Stimulated activated CD8-positive, alpha-beta memory T cell treated with anti-CD3 and anti-CD28 coated beads, Interleukin-4, amount 100 ng/mL, for 1 hour (primary cell): ENCODE results near the gene INO80B.
"Not testable (repeated sequence)": the region's sequence is repeated elsewhere in the genome, so short reads cannot be mapped to it uniquely, and the experiment has no call there.

ENCODE experiments used
- DNase-seq, 2 donors: peaks; one replicate each; pipeline ENCODE4 v3.0.0-alpha.2; 2020; ENCODE audit warnings: low read depth in 2 of 2, low spot score in 1 of 2

INO80B gene

DNA sequence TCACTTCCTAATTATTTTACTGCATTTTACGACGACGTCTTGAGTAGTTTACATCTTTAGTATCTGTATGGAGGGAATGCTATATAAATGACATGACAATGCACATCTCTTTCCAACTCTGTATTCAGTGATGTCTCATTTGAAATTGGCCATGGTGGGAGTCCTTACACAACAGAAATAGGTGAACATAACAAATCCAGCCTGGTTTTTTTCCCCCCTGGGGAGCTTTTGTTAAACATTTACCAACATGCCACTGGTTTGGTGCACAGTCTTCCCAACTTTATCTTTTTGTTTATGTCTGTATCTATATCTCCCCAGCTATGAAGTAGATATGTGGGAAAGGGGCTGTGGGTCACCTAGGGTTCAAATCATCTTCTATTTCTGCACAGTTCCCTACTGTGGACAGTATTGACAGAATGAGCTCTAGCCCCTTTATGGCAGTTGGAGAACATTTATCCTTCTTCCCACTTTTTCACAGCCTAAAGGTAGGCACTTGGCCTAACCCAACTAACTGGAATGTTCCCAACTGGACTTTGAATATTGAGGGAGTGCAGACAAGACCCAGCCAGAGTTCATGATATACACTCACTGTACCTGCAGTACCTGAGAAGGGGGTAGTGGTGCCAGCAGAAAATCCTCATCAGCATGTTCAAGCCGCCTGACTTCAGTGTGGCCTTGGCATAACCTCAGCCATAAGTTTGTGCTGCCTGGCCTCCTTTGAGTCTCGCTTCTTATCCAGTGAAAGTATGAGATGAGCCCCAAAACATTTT is 7.5 kb upstream of the INO80B start:
- no peak for DNase-seq

DNA sequence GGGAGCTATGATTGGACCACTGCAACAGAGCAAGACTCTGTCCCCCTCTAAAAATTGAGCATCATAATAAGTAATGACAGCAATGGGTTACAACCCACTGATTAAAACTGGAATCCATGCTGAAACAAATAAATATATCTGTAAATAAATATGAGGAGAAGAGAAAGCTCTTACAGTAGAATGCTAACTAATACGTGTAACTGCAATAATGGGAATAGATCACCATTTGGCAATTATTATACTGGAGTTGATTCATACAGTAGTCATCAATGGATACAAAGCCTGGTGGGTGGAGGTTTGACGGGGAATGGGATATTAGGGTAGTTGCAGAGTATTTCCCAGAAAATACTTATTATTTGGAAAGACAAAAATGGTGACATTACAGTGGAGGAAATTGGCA is 6.1 kb upstream of the INO80B start:
- no peak for DNase-seq

DNA sequence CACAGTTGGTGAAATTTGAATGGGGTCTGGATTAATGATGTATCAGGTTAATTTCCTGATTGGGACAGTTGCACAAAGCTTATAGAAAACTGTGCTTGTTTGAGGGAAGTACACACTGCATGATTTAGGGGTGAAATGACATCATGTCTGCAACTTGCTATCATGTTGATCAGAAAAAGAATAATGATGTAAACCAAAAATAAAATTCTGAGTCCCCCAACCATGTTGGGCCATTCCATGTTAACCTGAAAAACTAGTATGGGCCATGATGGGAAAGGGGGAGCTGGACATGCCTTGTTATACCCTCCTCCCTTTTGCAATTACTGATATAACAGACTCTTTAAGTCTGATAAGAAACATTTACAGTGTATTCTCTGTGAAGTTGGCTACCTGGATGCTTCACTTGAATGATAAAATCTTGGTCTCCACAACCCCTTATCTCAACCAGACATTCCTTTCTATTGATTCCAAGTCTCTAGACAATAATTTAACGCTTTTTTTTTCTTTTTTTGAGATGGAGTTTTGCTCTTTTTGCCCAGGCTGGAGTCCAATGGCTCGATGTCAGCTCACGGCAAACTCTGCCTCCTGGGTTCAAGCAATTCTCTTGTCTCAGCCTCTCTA is 4.2 kb upstream of the INO80B start:
- no peak for DNase-seq

DNA sequence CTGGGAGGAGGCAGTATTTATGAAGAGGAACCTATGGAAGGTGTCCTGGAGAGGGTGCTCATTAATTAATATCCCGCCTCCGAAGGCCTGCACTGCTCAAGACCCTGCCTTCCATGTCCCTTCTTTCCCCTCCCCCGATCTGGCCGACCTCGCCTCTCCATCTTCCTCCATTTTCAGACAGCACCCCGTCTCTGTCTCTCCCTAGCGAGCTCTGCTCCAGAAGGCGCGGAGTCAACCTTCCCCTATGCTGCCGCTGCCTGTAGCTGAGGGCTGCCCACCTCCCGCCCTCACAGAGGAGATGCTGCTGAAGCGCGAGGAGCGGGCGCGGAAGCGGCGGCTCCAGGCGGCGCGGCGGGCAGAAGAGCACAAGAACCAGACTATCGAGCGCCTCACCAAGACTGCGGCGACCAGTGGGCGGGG is 2.3 kb downstream of the INO80B start:
- no peak for DNase-seq

DNA sequence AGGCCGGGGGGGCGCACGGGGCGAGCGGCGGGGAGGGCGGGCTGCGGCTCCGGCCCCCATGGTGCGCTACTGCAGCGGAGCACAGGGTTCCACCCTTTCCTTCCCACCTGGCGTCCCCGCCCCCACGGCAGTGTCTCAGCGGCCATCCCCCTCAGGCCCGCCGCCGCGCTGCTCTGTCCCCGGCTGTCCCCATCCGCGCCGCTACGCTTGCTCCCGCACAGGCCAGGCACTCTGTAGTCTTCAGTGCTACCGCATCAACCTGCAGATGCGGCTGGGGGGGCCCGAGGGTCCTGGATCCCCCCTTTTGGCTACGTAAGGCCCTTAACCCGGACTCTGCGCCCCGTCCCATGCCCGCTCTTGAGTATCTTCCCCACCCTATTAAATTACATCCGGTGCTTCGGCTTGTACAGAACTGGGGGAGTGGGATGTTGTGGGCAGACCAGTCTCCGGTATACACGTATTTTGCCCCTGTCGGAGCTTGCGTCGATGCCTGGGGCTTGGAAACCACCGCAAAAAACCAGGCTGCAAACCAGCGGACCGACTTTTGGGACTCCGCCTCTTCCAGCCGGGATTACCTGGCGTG is 2.8 kb downstream of the INO80B start:
- peak; percentile 60 to 72 for DNase-seq

DNA sequence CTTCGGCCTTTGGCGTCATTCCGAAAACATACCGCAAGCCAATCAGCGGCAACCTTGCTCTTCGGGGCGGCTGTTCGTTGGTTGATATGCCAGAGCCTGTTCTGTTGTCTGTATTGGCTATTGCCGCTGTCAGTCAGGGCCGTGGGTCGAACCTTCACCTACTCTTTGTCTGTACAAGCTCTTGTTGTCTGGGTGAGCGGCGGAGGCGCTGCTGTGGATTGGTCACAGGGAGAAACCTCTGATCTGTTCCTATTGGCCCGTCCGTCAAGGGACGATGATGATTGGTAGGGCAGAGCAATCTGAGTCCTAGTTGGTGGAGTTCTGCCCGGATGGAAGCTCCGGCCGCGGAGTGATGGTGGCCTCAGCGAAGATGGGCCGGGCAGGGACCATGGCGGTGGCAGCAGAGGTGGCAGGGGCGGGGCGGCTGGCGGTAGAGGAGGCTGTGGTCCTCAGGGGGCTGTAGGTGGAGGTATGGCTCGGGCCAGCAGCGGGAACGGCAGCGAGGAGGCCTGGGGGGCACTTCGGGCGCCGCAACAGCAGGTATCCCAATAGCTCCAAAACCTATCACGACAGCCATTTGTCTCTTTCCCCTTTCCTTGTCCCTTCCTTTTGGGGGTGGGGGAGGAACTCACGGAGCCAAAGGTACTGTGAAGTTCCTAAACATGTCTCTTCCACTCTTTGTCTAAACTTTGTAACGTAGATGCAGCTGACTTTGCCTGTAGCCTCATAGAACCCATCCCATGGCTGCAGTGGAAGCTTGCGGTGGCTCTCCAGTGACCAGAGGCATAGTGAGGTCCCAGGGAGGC is 3.4 kb downstream of the INO80B start, which contains the start of gene WBP1:
TSS of gene WBP1 (plus strand) at position 307 of the 806 bp plus-strand sequence. CDS start at position 472, 165 bp downstream.
- peak; percentile 89 to 97 for DNase-seq

DNA sequence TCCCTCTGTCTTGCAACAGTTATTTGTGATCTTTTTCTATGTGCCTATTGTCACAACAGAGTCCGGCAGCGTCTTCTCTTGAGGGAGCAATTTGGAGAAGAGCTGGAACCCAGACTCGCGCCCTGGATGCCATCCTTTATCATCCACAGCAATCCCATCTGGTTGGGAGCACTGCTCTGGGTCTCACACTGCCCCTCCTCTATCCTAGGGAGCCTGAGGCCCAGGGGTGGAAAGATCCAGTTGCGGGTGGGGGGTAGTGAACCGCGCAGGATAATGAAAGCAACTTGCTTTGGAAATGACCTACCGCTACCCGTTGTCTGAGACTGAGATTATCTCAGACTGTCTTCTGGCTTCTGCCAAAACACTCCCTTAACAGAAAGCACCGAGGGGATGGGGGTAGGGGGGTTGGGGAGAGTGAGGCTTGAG is 4.1 kb downstream of the INO80B start:
- DNase-seq: no peak

DNA sequence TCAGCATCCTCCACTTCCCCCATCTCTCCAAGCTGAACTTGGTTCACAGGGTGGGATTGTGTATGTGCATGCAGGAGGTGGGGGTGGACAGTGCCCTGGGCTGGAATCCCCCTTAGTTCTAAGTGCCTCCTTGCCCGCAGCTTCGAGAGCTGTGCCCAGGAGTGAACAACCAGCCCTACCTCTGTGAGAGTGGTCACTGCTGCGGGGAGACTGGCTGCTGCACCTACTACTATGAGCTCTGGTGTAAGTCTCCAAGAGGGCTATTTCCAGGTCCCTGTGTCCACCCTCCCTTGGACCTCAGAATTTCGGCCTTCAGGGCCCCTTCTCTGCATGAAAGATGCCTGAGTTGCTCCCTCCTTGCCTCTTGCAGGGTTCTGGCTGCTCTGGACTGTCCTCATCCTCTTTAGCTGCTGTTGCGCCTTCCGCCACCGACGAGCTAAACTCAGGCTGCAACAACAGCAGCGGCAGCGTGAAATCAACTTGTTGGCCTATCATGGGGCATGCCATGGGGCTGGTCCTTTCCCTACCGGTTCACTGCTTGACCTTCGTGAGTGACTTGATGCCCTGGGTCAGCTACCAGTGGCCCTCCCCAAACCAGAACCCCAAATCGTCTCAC is 4.7 kb downstream of the INO80B start:
- DNase-seq: not testable (repeated sequence)

DNA sequence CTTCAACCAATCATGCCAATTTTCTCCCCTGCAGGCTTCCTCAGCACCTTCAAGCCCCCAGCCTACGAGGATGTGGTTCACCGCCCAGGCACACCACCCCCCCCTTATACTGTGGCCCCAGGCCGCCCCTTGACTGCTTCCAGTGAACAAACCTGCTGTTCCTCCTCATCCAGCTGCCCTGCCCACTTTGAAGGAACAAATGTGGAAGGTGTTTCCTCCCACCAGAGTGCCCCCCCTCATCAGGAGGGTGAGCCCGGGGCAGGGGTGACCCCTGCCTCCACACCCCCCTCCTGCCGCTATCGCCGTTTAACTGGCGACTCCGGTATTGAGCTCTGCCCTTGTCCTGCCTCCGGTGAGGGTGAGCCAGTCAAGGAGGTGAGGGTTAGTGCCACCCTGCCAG is 5.3 kb downstream of the INO80B start:
- not testable (repeated sequence) for DNase-seq

DNA sequence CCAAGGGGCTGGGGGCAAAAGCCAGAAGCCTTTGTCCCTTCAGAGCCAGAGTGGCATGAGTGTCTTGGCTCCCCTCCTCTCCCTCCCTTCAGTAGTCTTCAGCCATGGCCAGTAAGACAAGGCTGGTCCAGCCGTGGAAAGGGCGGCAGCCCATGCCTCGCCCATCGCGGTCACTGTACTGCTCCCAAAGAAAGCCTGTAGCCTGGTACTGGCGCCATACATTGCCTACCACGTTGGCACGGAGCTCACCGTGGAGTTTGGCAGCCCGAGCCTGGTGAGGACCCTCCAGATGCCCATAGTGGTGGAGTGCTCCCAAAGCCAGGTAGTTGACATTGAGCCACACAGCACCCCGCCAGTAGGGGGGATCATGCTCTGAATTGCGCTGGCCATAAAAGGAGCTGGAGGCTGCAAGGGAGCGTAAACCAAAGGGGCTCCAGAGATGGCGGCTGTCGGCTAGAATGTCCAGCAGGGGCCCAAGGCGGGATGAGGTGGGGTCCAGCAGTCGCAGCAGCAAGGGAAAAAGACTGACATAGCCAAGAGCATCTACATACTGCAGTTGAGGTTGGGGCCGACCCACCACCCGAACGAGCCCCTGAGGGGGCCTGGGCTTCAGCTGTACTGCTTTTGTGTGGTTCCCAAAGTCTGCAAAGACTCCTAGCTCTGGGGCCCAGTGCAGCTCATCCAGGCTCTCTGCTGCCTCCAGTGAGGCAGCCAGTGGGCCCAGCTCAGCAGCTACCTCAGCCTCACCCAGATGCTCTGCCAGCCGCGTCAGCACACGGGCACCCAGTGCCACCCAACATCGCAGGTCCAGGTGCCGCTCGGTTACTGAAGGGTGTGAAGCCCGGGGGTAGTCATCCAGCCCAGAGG is 6.5 kb downstream of the INO80B start:
- DNase-seq: no peak

DNA sequence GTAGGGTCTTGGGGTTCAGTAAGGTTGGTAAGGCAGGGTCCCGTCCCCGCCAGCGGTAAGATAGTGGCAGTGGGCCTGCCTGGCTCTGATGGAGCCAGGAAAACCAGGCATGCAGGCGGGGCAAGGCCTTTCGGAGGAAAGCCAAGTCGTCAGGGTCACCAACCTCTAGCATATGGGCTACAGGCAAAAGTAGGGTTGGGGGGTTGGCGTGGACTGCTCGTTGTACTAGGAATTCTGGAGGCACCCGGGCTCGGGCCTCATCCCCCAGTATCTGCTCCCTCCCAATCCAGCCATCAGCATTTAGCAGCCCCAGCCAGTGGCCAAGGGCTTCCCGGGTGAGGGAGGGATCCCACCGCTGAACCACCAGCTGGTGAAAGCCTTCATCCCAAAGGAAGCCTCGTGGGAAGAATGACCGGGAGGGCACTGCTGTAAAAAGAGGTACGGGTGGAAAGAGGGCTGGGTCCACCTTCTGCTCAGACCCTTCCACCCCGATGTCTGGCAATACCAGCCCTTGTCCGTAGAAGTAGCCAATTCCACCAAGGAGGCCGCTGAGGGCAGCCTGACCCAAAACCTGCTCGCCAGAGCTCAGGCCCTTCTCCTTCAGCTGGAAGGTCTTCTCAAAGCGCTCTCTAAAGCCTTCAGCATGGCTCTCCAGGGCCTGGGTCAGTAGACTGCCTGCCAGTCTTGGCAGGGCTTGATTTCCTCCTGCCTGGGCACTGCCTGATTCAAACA is 7.3 kb downstream of the INO80B start:
- DNase-seq: no peak

DNA sequence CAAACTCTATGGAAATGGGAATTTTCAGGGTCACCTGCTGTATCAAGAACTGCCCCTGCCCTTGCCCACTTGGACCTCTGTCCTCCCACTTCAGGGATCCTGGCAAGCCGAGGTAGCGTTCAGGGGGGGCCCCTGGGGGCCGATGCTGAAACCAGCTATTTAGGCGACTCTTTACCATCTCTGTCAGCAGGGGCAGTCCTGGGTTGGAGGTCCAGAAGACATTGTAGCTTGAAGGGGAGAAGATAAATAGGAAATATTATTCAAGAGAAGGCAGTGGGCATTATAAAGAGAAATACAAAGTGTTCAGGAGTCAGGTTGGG is 7.9 kb downstream of the INO80B start:
- no peak for DNase-seq

DNA sequence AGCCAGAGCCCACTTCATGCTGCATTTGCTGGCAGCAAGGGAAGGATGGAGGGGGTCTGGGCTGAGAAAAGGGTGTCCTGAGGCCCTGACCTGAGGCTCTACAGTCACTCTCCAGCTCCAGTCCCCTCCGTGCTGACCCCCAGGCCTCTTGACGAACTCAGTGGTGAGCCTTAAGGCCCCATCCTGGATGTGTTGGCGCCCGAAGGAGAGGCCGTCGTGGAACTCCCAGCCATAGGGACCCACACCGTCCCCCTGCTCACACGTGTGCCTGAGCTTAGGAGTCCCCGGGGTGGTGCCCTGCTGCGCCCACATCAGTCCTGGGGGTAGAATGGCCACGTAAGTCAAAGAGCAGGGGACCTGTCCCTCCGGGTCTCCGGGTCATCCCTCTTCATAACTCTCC is 9.5 kb downstream of the INO80B start:
- no peak for DNase-seq

DNA sequence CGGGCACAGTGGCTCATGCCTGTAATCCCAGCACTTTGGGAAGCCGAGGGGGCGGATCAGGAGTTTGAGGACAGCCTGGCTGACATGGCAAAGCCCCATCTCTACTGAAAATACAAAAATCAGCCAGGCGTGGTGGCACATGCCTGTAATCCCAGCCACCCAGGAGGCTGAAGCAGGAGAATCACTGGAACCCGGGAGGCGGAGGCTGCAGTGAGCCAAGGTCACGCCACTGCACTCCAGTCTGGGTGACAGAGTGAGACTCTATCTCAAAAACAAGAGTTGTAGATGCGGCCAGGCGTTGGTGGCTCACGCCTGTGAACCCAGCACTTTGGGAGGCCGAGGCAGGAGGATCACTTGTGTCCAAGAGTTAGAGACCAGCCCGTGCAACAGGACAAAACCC is 15.9 kb downstream of the INO80B start:
- not testable (repeated sequence) for DNase-seq

DNA sequence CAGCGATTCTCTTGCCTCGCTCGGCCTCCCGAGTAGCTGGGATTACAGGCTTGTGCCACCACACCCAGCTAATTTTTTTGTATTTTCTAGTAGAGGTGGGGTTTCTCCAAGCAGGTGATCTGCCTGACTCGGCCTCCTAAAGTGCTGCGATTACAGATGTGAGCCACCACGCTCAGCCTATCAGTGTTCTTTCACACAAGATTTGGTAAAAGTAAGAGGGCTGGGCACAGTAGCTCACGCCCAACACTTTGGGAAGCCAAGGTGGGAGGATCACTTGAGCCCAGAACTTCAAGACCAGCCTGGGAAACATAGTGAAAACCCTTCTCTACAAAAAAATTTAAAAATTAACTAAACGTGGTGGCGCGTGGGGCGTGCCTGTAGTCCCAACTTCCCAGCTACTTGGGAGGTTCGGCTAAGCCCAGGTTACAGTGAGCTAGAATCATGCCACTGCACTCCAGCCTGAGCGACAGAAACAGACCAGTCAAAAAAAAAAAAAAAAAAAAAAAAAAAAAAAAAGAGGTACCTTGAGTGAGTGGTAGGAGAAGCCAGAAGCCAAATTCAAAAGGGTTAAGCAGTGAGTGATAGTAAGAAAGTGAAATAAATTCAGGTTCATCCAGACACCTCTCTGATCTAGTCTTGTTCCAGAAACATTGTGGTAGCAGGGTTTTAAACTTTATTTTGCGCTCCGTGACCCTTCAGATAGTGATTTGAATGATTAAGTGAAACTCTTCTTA is 16.6 kb downstream of the INO80B start:
- no peak for DNase-seq

DNA sequence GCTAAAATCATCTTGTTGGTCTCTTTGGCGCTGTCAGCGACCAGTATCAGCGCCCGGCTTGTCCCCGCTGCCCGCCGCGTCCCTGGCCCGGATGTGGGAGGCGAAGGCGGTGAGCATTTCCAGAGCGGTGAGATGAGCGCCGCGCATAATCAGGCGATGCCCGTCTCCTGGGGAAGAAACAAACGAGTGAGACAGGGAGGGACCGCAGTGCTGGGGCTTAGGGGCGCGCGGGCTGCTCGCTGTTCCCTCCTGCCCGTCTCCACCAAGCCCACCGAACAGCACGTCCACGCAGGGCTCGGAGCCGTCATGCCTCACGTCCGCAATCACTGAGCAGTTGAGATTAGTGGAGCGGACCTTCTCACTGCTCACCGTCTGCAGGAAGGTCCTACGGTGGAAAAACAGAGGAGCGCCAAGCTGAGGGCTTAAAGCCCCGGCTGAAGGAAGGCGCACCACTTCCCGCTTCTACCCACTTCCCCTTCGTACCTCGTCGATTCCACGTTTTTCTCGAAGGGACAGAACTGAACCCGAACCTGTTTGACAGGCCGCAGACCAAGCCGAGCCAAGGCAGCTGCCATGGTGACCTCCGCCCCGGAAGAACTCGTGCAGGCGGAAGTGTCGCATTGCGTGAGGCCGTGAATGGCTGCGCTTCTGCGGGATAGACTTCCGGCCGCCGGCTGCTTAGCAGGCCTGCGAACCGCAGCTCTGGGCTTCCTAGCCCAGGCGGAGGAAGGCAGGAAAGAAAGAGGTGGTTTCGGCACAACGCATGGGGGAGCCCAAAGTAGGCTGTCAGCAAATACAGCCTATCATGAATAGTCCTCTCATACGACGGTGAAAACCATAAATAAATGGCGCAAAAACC is 17.4 kb downstream of the INO80B start, which contains the start of gene MRPL53:
TSS of gene MRPL53 (minus strand) at position 595 of the 859 bp plus-strand sequence. CDS start at position 575, 20 bp downstream.
- peak; percentile 92 to 93 for DNase-seq

DNA sequence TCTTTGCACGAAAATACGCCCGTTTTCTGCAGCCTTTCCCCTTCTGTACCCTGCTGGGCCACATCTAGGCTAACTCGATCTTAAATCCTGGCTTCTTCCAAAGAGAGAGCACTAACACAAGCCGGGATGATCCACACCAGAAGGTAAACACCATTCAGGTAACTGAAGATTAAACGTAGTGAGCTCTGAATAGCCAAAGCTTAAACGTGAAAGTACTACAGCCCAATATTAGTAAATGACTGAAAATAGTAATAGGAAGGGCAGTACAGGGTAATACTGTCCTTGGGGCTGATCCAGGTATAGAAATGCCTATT is 18.0 kb downstream of the INO80B start:
- no peak for DNase-seq

DNA sequence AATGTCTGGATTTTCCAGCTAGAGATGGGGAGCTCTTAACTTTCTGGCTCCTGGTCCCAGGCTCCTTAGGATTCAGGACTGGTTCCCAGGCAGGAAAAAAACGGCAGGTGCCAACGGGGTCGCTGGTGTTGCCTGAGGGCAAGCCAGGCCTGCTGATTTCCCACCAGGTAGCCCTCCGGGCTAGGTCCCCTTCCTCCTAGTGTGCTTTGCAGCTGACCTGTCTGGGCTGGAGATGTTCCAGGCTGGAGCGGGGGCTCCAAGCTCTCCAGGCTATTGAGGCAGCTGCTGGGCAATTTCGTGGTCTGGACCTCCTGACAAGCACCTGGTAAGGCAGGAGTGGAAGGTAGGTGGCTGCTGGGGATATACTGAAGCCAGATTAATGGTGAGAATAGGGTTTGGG is 19.6 kb downstream of the INO80B start:
- no peak for DNase-seq
